GM19043 (cell line): ENCODE measurements around the gene MORC3.
"Not testable (repeated sequence)": the region's sequence is repeated elsewhere in the genome, so short reads cannot be mapped to it uniquely, and the experiment has no call there.

Experiments used
- ATAC-seq: cut with Tn5 transposase; IDR thresholded peaks from one replicate; pipeline ENCODE4 v1.9.1; 2021; ENCODE audit warnings: low read depth; ENCODE audit not compliant: unreplicated experiment

The MORC3 gene

DNA sequence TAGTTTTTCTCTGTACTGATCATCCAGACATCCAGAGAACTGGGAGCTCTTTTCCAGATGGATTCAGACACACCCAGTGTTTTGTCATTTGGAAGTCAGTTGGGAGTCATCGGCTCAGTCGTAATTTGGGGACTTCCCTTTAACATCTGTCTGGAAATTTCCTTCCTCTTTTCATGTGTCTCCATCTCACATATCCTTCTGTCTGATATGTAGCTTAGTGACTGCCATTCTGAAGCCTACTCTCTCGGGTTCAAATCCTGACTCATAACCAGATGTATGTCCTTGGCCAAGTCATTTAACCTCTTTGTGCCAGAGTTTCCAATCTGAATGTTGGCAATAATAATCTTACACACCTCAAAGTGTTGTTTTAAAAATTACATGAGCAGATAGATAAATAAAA is 3.0 kb downstream of the MORC3 start:
- ATAC-seq, result no peak

DNA sequence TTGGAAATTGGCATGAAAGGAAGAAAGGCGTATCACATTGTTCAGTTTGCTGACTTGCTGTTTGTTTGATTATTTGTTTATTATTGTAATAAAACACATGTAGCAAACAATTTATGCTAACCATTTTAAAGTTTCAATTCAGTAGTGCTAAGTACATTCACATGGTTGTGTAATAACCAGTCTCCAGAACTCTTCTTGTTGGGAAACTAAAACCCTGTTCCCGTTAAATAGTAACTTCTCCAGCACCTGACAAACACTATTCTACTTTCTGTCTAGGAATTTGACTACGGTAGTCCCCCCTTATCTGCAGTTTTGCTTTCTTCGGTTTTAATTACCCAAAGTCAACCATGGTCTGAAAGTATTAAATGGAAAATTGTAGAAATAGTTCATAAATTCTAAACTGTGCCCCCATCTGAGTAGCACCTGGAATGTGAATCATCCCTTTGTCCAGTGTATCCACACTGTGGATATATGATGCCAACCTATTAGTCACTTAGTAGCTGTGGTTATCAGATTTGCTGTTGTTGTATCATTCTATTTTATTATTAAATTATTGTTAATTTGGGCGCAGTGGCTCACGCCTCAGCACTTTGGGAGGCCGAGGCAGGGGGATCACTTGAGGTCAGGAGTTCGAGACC is 5.5 kb downstream of the MORC3 start:
- no peak for ATAC-seq

DNA sequence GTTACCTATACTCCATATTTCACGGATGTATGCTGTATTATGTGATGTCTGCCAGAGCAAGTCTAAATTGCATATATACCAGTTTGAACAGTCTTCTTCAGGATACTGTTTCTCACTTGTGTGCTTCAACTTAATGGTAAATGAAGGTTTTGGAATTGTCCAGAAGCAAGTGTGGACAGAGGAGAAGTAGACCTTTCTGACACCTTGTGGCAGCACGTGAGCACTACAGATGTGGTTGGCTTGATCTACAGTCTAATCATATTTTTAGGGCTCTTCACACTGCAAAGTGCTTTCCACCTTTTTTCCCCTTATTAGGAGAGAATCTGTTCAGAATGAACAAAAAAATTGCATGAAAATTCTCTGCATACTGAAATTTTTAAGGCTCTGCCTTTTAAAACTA is 10.9 kb downstream of the MORC3 start:
- no peak for ATAC-seq

DNA sequence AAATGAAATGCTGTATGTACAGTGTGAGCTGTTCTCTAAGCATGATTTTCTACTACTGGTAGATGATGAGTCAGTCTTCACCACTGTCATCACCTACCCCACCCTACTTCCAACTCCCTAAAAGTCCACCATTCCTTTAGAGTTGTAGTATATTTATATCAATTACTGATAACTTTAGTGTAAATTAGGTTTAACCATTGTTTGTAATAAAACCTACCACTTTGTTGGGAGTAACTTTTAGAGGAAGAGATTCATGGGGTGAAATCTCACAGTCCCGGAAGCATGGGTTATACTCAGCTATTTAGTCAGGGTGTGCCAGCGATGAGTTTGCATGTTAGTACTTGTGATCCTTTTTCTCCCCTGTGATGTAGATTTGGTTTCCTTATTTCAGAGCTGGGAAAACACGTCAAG is 17.1 kb downstream of the MORC3 start:
- ATAC-seq, result no peak

DNA sequence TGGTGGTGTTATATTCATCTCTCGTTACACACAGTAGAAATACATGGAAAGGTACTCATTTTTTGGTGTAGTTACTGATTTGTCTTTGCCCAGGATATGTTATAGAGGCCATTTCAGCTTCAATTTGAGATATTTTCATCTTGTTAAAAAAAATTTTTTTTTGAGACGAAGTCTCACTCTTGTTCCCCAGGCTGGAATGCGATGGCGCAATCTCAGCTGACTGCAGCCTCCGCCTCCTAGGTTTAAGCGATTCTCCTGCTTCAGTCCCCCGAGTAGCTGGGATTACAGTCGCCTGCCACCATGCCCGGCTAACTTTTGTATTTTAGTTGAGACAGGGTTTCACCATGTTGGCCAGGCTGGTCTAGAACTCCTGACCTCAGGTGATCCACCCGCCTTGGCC is 19.0 kb downstream of the MORC3 start:
- no peak for ATAC-seq

DNA sequence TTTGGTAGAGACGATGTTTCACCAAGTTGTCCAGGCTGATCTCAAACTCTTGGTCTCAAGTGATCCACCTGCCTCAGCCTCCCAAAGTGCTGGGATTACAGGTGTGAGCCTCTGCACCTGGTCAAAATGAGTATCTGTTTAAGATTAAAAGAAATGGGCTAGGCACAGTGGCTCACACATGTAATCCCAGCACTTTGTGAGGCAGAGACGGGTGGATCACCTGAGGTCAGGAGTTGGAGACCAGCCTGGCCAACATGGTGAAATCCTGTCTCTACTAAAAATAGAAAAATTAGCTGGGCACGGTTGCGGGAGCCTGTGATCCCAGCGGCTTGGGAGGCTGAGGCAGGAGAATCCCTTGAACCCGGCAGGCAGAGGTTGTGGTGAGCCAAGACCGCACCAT is 22.6 kb downstream of the MORC3 start:
- not testable (repeated sequence) for ATAC-seq

DNA sequence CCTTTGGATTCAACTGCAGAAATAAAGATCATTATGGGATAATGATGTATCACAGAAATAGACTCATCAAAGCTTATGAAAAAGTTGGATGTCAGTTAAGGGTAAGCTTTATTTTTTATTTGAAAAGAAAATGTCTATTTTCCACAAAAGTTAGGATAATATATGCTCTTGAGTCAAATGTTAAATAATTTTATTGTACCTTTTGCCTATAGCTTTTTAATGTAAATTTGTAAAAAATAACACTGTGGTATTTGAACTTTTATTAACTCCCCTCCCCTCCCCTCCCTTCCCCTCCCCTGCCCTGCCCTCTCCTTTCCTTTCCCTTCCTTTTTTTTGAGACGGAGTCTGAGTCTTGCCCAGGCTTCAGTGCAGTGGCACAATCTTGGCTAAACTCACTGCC is 24.9 kb downstream of the MORC3 start:
- no peak for ATAC-seq

DNA sequence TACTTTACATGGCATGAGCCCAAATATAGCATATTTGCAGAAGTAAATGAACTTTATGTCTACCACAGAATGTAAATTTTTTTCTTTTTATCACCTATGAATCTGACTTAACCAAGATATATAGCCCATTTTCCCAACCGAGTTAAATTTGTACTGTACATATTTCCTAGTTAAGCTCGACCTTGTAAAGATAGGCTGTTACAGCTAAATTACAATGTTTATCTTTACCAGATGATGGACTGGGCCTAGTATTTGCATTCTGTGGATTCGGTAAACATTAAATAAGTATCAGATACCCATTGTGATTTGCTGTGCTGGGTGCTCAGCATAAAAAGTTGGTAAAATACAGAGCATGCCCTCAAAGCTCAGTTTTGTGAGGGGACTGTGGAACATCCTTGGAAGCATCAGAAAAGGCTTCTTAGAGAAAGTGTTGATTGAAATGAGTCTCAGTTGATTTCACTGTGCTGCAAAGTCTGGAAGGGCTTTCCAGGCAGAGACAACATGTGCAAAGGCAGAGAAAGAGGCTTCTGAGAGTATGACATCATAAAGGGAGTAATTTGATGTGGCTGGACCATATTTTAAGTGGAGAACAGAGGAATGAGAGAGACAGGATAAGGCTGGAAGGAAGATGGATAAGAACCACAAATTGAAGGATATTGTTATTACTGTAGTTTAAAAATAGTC is 27.4 kb downstream of the MORC3 start:
- no peak for ATAC-seq

DNA sequence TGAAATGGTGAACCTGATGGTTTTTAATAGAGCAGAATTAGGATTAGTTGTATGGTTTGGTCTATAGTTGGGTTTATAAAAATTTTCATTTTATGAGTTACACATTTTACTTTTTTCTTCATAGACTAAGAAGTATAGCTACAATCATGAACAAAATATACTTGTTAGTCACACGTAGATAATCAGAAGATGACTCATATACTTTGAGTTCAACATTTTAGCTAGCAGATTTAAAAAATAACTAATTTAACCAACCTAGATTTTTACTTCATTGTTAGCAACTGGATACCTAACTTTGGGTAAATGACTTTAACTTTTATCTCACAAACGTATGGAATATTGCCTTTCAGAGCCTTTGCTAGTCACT is 27.9 kb downstream of the MORC3 start:
- no peak for ATAC-seq

DNA sequence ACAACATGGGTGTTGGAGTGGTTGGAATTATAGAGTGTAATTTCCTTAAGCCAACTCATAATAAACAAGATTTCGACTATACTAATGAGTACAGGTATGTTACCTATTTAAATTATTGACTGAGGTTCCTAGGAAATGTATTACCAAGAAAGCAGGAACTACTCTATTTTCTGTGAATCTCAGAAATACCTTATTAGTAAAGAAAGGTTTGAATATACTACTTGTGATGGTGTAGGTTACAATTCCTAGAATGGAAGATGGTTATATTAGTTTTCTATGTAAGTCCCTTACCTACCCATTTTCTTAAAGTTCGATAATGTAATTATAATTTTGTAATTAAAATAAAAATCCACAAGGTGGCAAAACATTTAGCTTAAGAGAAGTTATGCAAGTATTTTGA is 29.3 kb downstream of the MORC3 start:
- ATAC-seq, result no peak

DNA sequence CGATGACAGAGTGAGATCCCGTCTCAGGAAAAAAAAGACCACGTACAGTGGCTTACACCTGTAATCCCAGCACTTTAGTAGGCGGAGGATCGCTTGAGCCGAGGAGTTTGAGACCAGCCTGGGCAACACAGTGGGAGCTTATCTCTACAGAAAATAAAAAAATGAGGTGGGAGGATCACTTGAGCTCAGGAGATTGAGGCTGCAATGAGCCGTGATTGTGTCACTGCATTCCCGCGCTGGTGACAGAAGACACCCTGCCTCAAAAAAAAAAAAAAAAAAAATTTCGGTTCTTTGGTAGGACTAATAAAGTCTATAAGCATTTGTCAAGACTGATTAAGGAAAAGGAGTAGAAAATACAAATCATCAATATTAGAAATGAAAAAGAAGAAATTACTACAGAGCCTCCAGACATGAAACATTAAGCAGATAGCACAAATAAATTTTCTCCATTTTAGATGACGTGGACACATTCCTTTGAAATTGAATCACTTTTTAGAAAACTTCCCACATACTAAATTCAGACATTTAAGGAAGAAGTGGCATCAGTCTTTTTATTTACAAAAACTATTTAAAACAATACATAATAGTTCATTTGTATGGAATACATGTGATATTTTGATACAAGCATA is 30.4 kb downstream of the MORC3 start:
- ATAC-seq, result no peak

DNA sequence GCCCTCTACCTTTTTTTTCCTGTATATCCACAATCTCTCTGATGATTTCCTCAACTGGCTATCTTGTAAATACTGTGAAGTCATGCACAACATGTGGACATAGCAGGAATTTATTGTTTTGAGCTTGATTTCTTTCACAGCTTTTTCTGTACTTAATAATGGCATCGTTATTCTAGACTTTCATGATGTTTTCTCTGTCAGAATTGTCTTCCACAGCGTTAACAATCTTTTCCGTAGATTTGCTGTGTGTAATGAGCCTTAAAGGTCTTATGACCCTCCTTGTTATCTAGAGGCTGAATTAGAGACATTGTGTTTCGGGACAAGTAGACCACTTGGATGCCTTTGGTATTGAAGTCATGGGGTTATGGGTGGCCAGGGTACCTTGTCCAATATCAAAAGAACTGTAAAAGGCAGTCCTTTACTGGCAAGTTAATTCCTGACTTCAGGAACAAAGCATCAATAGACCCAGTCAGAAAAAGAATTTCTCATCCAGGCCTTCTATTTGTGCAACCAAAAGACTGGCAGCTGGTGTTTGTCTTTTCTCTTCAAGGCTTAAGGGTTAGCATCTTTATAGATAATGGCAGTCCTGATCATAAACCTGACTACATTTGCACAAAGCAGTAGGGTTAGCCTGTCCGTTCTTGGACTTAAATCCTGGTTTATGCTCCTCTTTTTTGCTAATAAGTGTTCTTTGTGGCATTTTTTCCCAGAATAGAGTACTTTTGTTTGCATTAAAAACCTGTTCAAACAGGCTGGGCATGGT is 35.1 kb downstream of the MORC3 start:
- no peak for ATAC-seq

DNA sequence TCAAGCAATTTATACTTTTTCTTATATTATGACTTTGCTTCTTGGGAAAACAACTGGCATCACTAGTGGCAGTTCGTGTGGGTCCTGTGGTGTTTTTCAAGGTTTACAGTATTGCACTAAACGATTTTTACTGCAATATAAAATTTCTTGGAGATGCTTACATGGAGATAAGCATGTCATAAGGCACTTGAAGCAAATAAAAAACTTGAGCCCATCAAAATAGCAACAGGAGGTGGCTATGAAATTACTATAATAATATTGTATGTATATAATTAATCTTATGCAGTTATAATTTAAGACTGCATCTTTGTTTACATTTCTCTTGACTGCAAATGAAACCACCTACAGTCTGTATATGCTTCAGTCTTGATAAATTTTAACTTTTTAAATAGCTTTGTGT is 35.9 kb downstream of the MORC3 start:
- no peak for ATAC-seq

DNA sequence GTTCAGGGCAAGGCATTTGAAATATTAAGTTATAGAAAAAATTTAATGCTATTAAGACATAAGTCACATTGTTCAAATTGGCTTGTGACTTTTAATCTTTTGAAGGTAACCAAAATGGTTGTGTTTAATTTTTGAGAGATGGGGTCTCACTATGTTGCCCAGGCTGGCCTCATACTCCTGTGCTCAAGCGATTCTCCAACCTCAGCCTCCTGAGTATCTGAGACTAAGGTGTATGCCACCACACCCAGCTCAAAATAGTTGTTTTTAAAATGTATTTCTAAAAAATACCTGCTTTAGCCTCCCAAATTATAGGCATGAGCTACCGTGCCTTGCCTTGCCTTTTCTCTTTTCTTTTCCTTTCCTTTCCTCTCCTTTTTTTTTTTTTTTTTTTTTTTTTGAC is 39.2 kb downstream of the MORC3 start:
- ATAC-seq, result no peak

DNA sequence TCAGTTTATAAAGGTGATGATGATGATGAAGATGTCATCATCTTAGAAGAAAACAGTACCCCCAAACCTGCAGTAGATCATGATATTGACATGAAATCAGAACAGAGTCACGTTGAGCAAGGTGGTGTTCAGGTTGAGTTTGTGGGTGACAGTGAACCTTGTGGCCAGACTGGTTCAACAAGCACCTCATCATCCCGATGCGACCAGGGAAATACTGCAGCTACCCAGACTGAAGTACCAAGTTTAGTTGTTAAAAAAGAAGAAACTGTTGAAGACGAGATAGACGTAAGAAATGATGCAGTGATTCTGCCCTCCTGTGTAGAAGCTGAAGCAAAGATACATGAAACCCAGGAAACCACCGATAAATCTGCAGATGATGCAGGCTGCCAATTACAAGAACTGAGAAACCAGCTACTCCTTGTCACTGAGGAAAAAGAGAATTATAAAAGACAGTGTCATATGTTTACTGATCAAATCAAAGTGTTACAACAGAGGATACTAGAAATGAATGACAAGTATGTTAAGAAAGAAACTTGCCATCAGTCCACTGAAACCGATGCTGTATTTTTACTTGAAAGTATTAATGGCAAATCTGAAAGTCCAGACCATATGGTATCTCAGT is 49.2 kb downstream of the MORC3 start:
- no peak for ATAC-seq

DNA sequence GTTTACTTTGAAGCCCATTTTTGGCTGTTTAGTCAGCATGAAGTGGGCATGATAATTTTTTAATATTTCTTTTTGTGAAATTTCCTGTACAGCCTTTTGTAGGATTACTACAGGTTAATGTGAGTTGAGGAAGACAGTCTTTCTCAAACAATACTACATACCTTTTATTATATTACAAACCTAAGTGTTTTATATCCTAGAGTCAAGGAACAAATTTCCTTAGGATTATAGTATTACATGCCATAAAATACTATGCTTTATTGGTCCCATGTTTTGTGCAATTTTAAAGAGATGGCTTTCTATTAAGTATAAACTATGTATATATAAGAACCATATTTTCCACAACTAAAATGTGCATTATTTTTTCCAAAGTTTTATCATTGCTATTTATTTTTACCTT is 56.0 kb downstream of the MORC3 start:
- no peak for ATAC-seq

DNA sequence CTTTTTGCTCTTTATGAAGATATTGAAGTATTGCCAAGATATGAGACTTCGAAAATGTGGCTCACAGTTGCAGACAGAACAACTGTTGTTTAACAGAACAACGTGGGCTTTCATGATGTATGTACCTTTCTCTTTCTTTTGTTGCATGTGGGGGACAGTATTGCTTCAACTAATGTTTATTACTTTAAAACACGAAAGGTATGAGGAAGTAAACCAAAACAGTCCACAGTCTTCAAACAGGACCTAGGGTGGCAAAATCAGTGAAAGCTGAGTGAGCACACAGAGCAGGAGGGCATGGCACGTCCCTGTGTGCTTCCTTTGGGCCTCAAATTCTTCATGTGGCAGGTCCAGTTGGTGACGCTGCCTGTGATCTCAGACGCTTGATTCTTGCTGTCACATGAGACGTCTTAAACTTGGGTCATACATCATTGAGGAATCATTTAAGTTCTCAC is 57.4 kb downstream of the MORC3 start:
- no peak for ATAC-seq

DNA sequence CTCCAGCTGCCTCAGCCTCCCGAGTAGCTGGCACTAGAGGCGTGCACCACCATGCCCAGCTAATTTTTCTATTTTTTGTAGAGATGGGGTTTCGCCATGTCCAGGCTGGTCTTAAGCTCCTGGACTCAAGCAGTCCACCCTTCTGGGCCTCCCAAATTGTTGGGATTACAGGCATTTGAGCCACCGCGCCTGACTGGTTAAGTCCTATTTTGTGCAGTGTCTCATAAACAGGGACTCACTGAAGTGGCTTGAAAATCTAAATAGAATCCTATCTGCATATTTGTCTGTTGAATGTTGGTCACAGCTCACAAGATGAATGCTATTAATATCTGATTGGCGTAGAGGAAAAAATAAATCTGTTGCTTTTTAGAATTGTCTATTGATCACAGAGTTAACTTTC is 59.3 kb downstream of the MORC3 start:
- ATAC-seq, result no peak

DNA sequence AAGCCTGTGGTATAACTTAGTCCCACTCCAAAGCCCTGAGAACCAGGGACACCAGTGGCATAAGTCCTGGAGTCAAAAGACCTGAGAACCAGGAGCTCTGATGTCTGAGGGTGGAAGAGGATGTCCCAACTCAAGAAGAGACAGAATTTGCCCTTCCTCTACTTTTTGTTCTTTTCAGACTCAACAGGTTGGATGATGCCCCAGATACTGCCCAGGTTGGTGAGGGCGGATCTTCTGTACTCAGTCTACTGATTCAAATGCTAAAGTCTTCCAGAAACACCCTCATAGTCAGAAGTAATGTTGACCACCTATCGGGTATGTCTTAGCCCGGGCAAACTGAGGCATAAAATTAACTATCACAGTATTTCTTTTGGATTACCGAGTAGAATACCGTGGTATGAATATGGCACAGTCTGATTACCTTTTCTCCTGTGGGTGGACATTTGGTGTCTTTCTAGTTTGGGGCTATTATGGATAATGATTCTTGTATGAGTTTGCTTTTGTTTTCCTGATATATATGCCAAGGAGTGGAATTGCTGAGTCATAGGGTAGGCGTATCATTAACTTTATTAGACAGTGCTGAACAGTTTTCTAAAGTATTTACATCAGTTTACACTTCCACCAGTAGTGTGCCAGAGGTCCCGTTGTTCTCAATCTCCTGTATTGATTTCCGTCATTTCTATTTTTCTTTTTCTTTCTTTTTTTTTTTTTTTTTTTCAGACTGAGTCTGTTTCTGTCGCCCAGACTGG is 62.0 kb downstream of the MORC3 start:
- no peak for ATAC-seq

DNA sequence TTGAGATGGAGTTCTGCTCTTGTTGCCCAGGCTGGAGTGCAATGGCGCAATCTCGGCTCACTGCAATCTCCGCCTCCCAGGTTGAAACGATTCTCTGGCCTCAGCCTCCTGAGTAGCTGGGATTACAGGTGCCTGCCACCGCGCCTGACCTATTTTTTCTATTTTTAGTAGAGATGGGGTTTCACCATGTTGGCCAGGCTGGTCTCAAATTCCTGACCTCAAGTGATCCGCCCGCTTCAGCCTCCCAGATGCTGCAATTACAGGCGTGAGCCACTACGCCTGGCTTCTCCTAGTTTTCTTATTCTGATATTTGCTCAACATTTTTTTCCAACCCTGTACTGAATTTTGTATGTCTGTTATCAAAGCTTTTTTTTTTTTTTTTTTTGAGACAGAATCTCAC is 62.7 kb downstream of the MORC3 start:
- ATAC-seq, result not testable (repeated sequence)
